Adrenal gland (tissue), 5 donors: ENCODE measurements around the gene FHOD3.

Experiments
- POLR2A ChIP-seq, 2 donors: fragments of 450-650 bp; IDR thresholded peaks; one replicate each; pipeline ENCODE4 v1.6.1; 2017; ENCODE audit warnings: antibody characterized with exemption in 2 of 2, mild to moderate bottlenecking in 2 of 2, moderate library complexity in 1 of 2
- TF ChIP-seq, protein P1 (sequence below), 6 experiments: fragments of 450-650 bp in 4 of 6; fragments of 200-600 bp in 2 of 6; sonication (generic) in 1 of 6; IDR thresholded peaks; 1 replicate in 5 of 6; 2 replicates in 1 of 6; pipeline versions ENCODE4 v1.5.1 to v1.8.0; 2016 to 2021; ENCODE audit warnings: antibody characterized with exemption in 6 of 6, mild to moderate bottlenecking in 2 of 6, moderate library complexity in 1 of 6
- donor health status: DM: no; HTN: no; CAD: no.

GRCh38 chr18:36717422-36718110 is 420.1 kb downstream of the FHOD3 start:
- TF ChIP-seq, protein P1, sequence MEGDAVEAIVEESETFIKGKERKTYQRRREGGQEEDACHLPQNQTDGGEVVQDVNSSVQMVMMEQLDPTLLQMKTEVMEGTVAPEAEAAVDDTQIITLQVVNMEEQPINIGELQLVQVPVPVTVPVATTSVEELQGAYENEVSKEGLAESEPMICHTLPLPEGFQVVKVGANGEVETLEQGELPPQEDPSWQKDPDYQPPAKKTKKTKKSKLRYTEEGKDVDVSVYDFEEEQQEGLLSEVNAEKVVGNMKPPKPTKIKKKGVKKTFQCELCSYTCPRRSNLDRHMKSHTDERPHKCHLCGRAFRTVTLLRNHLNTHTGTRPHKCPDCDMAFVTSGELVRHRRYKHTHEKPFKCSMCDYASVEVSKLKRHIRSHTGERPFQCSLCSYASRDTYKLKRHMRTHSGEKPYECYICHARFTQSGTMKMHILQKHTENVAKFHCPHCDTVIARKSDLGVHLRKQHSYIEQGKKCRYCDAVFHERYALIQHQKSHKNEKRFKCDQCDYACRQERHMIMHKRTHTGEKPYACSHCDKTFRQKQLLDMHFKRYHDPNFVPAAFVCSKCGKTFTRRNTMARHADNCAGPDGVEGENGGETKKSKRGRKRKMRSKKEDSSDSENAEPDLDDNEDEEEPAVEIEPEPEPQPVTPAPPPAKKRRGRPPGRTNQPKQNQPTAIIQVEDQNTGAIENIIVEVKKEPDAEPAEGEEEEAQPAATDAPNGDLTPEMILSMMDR (IDR thresholded peaks at IDR 0.05), result no peak
- TF ChIP-seq POLR2A (IDR thresholded peaks at IDR 0.05), result no peak
